IMR-90 (cell line): Measurements from ENCODE around the gene SNED1. TPM values are rescaled to one million over a fixed set of nuclear protein-coding genes. Genes with fewer than 3 reads are reported as not detected.

Experiments
- ATAC-seq: fragments of 200-7000 bp; cut with Tn5 transposase; 2 replicates; pipeline ENCODE4 v1.9.1; 2020; ENCODE audit warnings: low read depth, mild to moderate bottlenecking, moderate library complexity
- BruUV-seq: library from RNA; stranded (reverse); fragments of 400-500 nt; replicated peaks from 2 replicates; lab custom pipeline; 2021; lab: Mats Ljungman, UMichigan
- CTCF ChIA-PET: fragments of 300-600 bp; formaldehyde crosslinking; extraction: SDS; loops from one replicate; lab custom pipeline; 2021; ENCODE audit warnings: antibody characterized with exemption; lab: Yijun Ruan, JAX
- POLR2A ChIA-PET: fragments of 300-600 bp; sonication (Branson Sonifier 250); formaldehyde crosslinking; loops from one replicate; lab custom pipeline; 2022; ENCODE audit warnings: antibody characterized with exemption; ENCODE audit not compliant: unreplicated experiment; lab: Charles Lee
- DNase-seq: peaks from one replicate; pipeline ENCODE4 v3.0.0; 2013
- H2AFZ ChIP-seq: replicated peaks from 2 replicates; pipeline ENCODE3; 2013; ENCODE audit warnings: low read length, mild to moderate bottlenecking; ENCODE audit not compliant: poor library complexity
- H2AK5ac ChIP-seq: 2 replicates; pipeline ENCODE4 v1.6.1; 2013; ENCODE audit warnings: low read depth, low read length, inconsistent platforms
- H2AK9ac ChIP-seq: replicated peaks from 2 replicates; pipeline ENCODE3; 2013; ENCODE audit warnings: mild to moderate bottlenecking, low read depth, low read length, moderate library complexity; ENCODE audit not compliant: poor library complexity
- H2BK120ac ChIP-seq: 2 replicates; pipeline ENCODE4 v1.6.1; 2013; ENCODE audit warnings: low read depth, low read length, inconsistent platforms
- H2BK15ac ChIP-seq: 3 replicates; pipeline ENCODE4 v1.6.1; 2013; ENCODE audit warnings: low read depth, low read length, inconsistent platforms
- H2BK20ac ChIP-seq: 2 replicates; pipeline ENCODE4 v1.6.1; 2013; ENCODE audit warnings: low read depth, mild to moderate bottlenecking, inconsistent platforms, low read length, moderate library complexity
- H2BK5ac ChIP-seq: 2 replicates; pipeline ENCODE4 v1.6.1; 2013; ENCODE audit warnings: mild to moderate bottlenecking, low read depth, low read length, inconsistent platforms; ENCODE audit not compliant: poor library complexity, severe bottlenecking
- H3K14ac ChIP-seq: replicated peaks from 2 replicates; pipeline ENCODE4 v1.6.1; 2013; ENCODE audit warnings: low read depth, low read length, inconsistent platforms
- H3K18ac ChIP-seq: 2 replicates; pipeline ENCODE4 v1.6.1; 2013; ENCODE audit warnings: low read depth, low read length, control low read depth
- H3K23ac ChIP-seq: 2 replicates; pipeline ENCODE4 v1.6.1; 2013; ENCODE audit warnings: low read depth, low read length, inconsistent platforms
- H3K27ac ChIP-seq: 2 replicates; pipeline ENCODE4 v1.5.1; 2013; ENCODE audit warnings: mild to moderate bottlenecking, control low read depth, low read length; ENCODE audit not compliant: insufficient read depth
- H3K27me3 ChIP-seq: 2 replicates; pipeline ENCODE4 v1.6.1; 2013; ENCODE audit warnings: low read length; ENCODE audit not compliant: control insufficient read depth, insufficient read depth
- H3K36me3 ChIP-seq: 2 replicates; pipeline ENCODE4 v1.6.1; 2013; ENCODE audit warnings: low read length, mixed read lengths; ENCODE audit not compliant: control insufficient read depth, insufficient read depth
- H3K4ac ChIP-seq: 2 replicates; pipeline ENCODE4 v1.6.1; 2013; ENCODE audit warnings: low read depth, low read length, inconsistent platforms
- H3K4me1 ChIP-seq: 2 replicates; pipeline ENCODE4 v1.6.1; 2013; ENCODE audit warnings: low read length, mixed read lengths; ENCODE audit not compliant: control insufficient read depth, insufficient read depth
- H3K4me2 ChIP-seq: 2 replicates; pipeline ENCODE4 v1.6.1; 2013; ENCODE audit warnings: low read depth, mild to moderate bottlenecking, control low read depth, low read length, moderate library complexity
- H3K4me3 ChIP-seq: 2 replicates; pipeline ENCODE4 v1.5.1; 2013; ENCODE audit warnings: low read depth, mild to moderate bottlenecking, control low read depth, low read length, moderate library complexity; ENCODE audit not compliant: insufficient read depth
- H3K56ac ChIP-seq: 2 replicates; pipeline ENCODE4 v1.6.1; 2013; ENCODE audit warnings: low read length, inconsistent platforms; ENCODE audit not compliant: insufficient read depth; ENCODE audit errors: extremely low read depth
- H3K79me1 ChIP-seq, 2 experiments: 2 replicates each; pipeline ENCODE4 v1.6.1; 2013; ENCODE audit warnings: low read length in 2 of 2, inconsistent platforms in 1 of 2, low read depth in 1 of 2
- H3K9ac ChIP-seq: 2 replicates; pipeline ENCODE4 v1.6.1; 2013; ENCODE audit warnings: low read depth, low read length, control low read depth
- H3K9me1 ChIP-seq: 2 replicates; pipeline ENCODE4 v1.6.1; 2013; ENCODE audit warnings: low read length, inconsistent platforms; ENCODE audit not compliant: insufficient read depth
- H3K9me3 ChIP-seq: 2 replicates; pipeline ENCODE4 v1.6.1; 2013; ENCODE audit warnings: low read length; ENCODE audit not compliant: control insufficient read depth, insufficient read depth
- H4K20me1 ChIP-seq: 2 replicates; pipeline ENCODE4 v1.6.1; 2013; ENCODE audit warnings: low read length, inconsistent platforms; ENCODE audit not compliant: insufficient read depth
- H4K5ac ChIP-seq: 2 replicates; pipeline ENCODE4 v1.6.1; 2013; ENCODE audit warnings: mild to moderate bottlenecking, low read depth, low read length, control low read depth
- H4K8ac ChIP-seq, 2 experiments: 2 replicates each; pipeline ENCODE4 v1.6.1; 2013; ENCODE audit warnings: low read depth in 2 of 2, low read length in 2 of 2, control low read depth in 1 of 2, inconsistent platforms in 1 of 2
- H4K91ac ChIP-seq: 2 replicates; pipeline ENCODE4 v1.6.1; 2013; ENCODE audit warnings: low read depth, low read length, inconsistent platforms; ENCODE audit not compliant: insufficient read depth
- CHD1 ChIP-seq: IDR thresholded peaks from 2 replicates; pipeline ENCODE4 v1.6.1; 2012; ENCODE audit warnings: low read depth, low read length, improper control_type of control experiment
- CTCF ChIP-seq: conservative IDR thresholded peaks from 2 replicates; pipeline ENCODE4 v1.5.1; 2012; ENCODE audit warnings: mild to moderate bottlenecking, low read depth, low read length, improper control_type of control experiment
- FOS ChIP-seq: fragments of 150-350 bp; IDR thresholded peaks from 2 replicates; pipeline ENCODE4 v1.6.1; 2016; ENCODE audit warnings: low read depth, low read length
- MAFK ChIP-seq: IDR thresholded peaks from 2 replicates; pipeline ENCODE4 v1.6.1; 2012; ENCODE audit warnings: low read depth, low read length, improper control_type of control experiment
- MAZ ChIP-seq: IDR thresholded peaks from 2 replicates; pipeline ENCODE4 v1.6.1; 2012; ENCODE audit warnings: low read depth, mild to moderate bottlenecking, low read length, improper control_type of control experiment, moderate library complexity, borderline replicate concordance
- POLR2A ChIP-seq: IDR thresholded peaks from 2 replicates; pipeline ENCODE4 v1.6.1; 2012; ENCODE audit warnings: mild to moderate bottlenecking, low read depth, low read length
- RAD21 ChIP-seq: IDR thresholded peaks from 2 replicates; pipeline ENCODE4 v1.6.1; 2012; ENCODE audit warnings: low read length, improper control_type of control experiment
- SMC3 ChIP-seq: fragments of 150-350 bp; IDR thresholded peaks from 2 replicates; pipeline ENCODE4 v1.6.1; 2016; ENCODE audit warnings: low read depth, mild to moderate bottlenecking, antibody characterized with exemption, low read length, moderate library complexity
- WGBS, 2 experiments: methylation state at CpG; one replicate each; pipeline versions ENCODE4 v1.1.5 to v1.1.7; 2013; ENCODE audit warnings: missing lambda C conversion rate in 2 of 2; ENCODE audit not compliant: insufficient read length in 1 of 2; ENCODE audit errors: extremely low coverage in 2 of 2; 5-methylcytosine and 5-hydroxymethylcytosine counted together
- dilution Hi-C: fragments of 300-500 bp; cut with HindIII; formaldehyde crosslinking; loops from one replicate; pipeline ENCODE4 v1.14.3; 2018; ENCODE audit warnings: low sequenced_read_pairs; ENCODE audit not compliant: unreplicated experiment
- in situ Hi-C: fragments of 300-500 bp; cut with MboI; formaldehyde crosslinking; loops from 3 replicates; pipeline ENCODE4 v1.14.3; 2019; ENCODE audit warnings: low sequenced_read_pairs, inconsistent platforms, mixed read lengths
- intact Hi-C: fragments of 100-400 bp; cut with micrococcal nuclease; formaldehyde crosslinking; loops from 2 replicates; pipeline ENCODE4 v1.10.0; 2022
- polyA plus RNA-seq, 3 experiments: library from polyadenylated mRNA; depleted of rRNA; stranded (reverse); fragments of >200 nt; gene quantifications; 2 replicates each; pipeline ENCODE4 v1.2.3, GENCODE V29; 2012; ENCODE audit warnings: low replicate concordance in 1 of 3
- total RNA-seq: library from RNA; depleted of rRNA; stranded (reverse); fragments of >200 nt; gene quantifications from 2 replicates; pipeline ENCODE4 v1.2.3, GENCODE V29; 2012

Gene SNED1
- total and polyA plus RNA-seq, 2 of the 4 experiments (the other 2 are of a cell fraction): 1.1 to 3.4 TPM

- TF ChIP-seq RAD21 (no peak), POLR2A (no peak)
These were observed 134.4 kb downstream of the SNED1 start (continued) for GRCh38 chr2:241132538-241133435.

GRCh38 chr2:241133436-241133820, 135.0 kb downstream of the SNED1 start:
- H3K9me3 ChIP-seq: no peaks in the 10 kb centered on the region
- in situ Hi-C loops: no loop called here
- DNase-seq (no peak), ATAC-seq (no peak)
- no peak overlapping the region for H3K4me3 ChIP-seq
- no peak overlapping the region for H3K9ac ChIP-seq
- 100% methylated on average over 1 of the region's 10 CpGs; no CpG with 5 or more reads in 1 of the 2 experiments for WGBS, 2 experiments
- no peak overlapping the region for H4K8ac ChIP-seq
- no peaks in the 10 kb centered on the region for H3K4me1 ChIP-seq
- no peak overlapping the region for H2BK15ac ChIP-seq
- no peak overlapping the region for H3K56ac ChIP-seq
- no peak overlapping the region for H3K27ac ChIP-seq
- H2AK5ac ChIP-seq: no peak overlapping the region
- H4K5ac ChIP-seq: no peak overlapping the region
- POLR2A ChIA-PET: no interaction called here
- peaks cover 3% of the 10 kb centered on the region; the same call in 1 of the 2 replicates for H3K36me3 ChIP-seq
- H3K18ac ChIP-seq: no peak overlapping the region
- no peak overlapping the region for H3K4me2 ChIP-seq
- H4K91ac ChIP-seq: no peak overlapping the region
- H3K4ac ChIP-seq: no peak overlapping the region
- intact Hi-C loops: no loop called here
- BruUV-seq: no TSS peak
- CTCF ChIA-PET: no interaction called here
- no peaks in the 10 kb centered on the region; the same call in 1 of the 2 replicates for H3K9me1 ChIP-seq
- no peak overlapping the region for H2BK20ac ChIP-seq
- H2BK5ac ChIP-seq: no peak overlapping the region
- H2AFZ ChIP-seq: no peak overlapping the region
- H3K79me1 ChIP-seq: no peaks in the 10 kb centered on the region
- H2AK9ac ChIP-seq: no peak overlapping the region
- H3K14ac ChIP-seq: no peak overlapping the region
- no peaks in the 10 kb centered on the region for H3K27me3 ChIP-seq
- TF ChIP-seq CHD1 (no peak), MAFK (no peak), POLR2A (no peak), SMC3 (no peak), MAZ (no peak), CTCF (no peak), FOS (no peak)
- no peak overlapping the region for H3K23ac ChIP-seq
- no peak overlapping the region for H2BK120ac ChIP-seq
- dilution Hi-C loops: no loop called here
- H4K20me1 ChIP-seq: no peaks in the 10 kb centered on the region
